ENCODE data around the gene ADAMTSL2.

The ADAMTSL2 gene

DNA sequence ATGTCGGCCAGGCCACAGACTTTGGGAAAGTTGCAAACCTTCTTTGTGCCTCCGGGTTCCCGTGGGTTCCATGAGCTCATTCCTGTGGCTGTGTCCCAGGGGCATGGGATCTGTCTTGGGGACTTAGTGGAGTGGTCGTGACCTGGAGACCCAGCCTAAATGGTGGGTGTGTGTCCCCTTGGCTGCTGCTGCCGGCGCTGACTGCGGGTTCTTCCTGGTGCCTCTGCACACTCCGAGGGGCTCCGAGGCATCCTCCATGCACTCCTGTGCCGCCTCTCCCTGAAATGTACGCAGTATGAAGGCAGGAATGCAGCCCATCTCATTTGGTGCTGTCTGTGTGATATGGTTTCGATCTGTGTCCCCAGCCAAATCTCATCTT lies 34.6 kb upstream of the ADAMTSL2 start:
- no peak for DNase-seq (ENCODE audit: low read depth in 3 of 3, low spot score in 1 of 3)

DNA sequence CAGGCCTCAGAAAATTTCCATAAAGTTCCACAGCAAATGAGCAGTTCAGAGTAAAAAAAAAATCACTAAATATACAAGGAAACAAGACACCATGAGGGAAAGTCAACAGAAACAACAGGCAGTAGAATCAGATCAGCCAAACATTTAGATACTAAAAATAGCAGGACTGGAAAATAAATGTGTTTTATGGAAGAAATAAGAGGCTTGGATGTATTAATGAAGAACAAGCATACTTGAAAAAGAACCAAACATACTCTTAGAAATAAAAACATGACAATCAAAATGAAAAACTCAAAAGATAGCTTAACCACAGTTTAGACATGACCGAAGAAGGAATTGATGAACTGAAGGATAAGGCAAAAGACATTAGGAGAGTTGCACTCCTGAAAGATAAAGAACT lies 32.4 kb upstream of the ADAMTSL2 start:
- no peak for DNase-seq (ENCODE audit: low read depth in 3 of 3, low spot score in 1 of 3)

DNA sequence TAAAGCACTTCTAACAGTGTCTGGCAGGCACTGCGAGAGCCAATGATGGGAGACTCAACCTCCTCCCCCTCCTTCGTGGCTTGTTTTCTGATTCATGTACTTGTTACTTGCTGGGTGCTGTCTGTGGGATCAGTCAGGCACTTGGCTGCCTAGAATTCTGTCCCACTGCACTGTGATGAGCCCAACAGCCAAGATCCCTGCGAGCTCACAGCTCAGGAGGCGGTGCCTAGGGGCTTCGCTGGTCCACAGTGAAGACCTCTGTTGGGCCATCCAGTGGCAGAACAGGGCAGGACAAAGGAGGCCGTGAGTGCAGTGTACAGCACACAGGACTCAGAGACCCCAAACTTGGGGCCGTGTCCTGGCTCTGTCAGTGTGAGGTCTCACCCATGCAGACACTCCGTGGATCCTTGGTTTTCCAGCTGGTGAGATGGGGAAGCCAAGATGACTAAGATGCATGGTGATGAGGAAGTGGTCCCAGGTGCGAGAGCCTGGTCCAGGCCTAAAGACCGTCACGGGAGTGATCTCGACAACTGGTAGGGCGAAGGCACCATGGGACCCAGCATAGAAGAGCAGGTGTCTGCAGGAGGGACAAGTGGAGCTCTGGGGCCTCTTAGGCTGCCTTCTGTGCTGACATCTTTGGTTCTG lies 29.2 kb upstream of the ADAMTSL2 start:
- DNase-seq (ENCODE audit: low read depth in 3 of 3, low spot score in 1 of 3) = no peak

DNA sequence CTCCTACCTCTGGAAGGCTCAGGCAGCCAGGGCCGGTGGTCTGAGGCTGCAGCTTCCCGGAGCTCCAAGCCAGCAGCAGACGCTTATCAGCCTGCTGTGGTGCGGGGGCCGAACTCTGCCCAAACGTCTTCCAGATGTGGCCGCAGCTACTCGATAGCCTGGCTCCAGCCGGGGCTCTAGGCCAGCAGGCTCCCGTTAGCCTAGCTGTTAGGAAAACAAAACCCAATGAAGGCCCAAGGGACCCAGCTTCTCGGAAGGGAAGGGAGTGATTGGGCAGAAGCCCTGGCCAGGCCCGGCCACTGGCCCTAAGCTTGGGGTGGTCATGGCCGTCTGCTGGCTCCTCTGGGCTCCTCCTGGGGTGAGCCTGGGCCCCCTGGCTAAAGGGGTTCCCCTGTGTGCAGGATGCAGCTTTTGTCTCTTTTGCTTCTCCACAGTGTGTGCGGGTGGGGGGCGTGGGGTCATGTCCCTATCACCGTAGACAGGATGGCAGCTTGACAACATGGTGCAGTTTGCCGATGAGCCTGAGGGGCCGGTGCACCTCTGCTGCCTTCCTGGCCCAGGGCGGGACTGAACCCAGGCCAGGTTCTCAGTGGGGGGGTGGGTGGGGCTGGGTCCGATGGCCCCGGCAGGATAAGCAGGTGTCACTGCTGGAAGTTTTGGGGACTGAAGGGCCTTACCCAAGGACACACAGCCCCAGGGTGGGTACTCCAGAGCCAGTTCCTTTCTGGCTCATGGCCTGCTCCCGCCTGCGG lies 28.4 kb upstream of the ADAMTSL2 start:
- no peak for DNase-seq (ENCODE audit: low read depth in 3 of 3, low spot score in 1 of 3)

DNA sequence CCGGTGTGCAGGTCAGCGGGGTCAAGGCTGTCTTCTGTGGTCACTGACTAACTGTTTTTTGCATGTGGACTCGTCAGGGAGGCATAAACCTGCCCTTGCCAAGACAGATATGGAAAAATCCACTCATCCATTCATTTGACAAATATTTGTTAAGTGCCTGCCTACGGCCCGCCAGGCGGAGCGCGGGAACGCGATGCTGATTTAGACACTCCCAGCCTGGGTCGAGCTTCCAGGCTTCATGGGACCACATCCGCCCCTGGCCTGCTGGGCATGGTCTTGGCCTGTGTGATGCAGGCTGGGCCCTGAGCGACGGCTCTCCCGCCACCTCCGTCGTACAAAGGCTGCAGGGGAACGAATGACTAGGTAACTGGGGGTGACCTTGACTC lies 27.9 kb upstream of the ADAMTSL2 start:
- no peak for DNase-seq (ENCODE audit: low read depth in 3 of 3, low spot score in 1 of 3)

DNA sequence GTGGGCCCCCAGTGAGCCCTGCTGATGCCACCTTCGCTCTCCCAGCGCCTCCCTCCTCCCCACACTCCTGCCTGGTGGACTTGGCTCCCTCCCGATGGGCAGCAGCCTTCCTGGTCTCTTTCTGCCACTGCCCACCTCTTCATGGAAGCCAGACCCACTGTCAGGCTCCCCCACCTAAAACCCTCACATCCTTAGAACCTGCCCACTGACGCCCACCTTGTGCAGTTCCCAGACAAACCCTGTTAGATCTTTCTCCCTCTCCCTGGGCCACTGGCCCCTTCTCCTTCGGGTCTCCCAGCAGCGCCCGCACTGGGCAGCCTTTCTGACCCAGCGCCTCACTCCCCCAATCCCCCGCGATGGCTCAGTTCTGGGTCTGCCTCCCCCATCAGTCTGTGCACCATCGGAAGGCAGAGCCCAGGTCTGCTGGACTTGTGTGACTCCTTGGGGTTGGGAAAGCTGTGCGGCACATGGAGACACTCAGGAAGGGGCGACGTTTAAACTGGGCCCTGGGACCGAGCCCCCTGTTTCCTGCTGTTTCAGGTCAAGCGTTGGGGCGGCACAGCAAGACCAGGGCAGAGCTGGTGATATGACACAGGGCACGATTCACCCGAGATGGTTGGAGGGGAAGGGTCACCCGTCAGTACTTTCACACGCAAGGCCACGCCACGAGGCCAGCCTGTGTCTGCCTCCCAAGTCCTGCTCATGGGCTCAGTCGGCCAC lies 27.1 kb upstream of the ADAMTSL2 start:
- DNase-seq (ENCODE audit: low read depth in 3 of 3, low spot score in 1 of 3) = no peak

DNA sequence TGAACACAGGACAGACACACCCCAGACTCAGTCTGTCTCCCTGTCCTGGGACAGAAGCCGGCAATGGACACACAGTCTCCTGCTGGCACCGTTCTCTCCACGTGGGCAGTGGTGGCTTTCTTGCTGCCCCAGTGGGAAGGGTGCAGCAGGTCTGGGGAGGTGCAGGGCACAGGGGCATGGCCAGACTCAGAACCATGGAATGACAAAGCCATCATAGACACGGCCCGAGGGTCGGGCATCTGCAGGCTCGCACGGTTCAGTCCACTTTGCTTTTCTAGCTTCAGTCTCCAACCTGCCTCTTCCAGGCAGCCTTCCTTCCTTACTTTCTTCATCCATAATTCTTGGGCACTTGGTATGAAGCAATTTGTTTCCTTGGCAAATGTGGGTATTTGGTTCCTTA lies 26.5 kb upstream of the ADAMTSL2 start:
- DNase-seq (ENCODE audit: low read depth in 3 of 3, low spot score in 1 of 3) = no peak

DNA sequence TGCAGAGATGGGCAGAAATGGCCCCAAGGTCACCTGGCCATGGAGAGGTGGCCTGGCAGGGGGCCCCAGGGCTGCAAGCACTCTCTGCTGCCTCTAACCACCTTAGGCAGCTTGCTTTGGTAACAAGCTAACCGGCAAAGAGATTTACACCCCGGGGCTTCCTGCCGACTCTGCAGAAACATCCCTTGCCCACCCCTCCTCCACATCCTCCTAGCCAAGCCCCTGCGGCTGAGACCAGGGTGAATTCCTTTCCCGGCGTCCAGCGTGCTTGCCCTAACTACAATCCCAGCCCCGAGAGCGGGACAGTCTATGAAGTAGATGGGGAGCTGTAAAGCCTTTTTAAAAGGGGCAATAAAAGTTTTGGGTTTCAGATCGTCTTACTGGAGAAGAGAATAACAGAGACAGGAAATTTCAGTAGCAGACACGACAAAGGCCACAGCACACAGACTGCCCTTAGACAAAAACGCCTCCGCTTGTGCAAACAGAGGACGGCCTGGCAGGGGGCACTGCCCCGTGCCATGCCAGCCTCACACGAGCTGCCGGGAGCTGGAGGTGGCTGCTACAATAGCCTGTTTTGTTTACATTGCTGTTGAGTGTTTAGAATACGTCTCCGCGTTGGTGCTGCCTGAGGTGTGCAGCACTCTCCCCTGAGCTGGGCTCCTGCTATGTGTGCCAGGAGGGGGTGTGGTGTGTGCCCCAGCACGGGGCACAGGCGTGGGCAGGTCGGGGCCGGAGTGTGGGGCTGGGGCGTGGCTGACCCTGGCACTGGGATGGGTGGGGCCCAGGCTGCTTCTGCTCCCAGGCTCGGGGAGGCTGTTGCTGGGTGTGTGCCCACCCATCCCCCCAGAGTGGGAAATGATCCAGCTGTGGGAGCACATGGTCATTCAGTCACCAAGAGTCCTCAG lies 25.1 kb upstream of the ADAMTSL2 start:
- no peak for DNase-seq (ENCODE audit: low read depth in 3 of 3, low spot score in 1 of 3)

DNA sequence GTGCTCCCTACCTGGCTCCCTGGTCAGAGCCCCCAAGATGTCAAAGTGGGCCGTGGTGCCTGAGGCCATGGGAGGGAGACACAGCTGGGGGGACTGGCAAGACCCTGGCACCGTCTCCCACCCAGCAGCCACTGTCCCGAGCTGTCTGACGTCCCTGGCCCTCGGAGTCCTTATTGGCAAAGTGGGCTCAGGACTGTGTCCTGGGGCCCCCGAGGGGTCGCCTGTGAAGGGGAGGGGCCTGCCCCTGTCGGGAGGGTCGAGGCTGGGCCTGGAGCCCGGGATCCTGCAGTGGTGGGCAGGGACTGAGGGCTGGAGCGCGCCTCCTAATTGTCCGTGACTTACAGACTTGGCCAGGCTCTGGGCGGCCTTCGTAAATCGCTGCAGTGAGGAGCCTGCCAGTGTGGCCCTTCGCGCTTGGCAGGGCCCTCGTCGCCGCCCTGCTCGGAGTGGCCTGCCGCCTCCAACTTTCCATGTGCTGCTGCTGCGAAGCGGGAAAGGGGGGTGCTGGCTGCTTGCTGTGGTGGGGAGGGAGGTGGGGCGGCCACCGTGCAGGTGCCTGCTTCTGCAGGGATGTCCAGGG lies 23.5 kb upstream of the ADAMTSL2 start:
- no peak for DNase-seq (ENCODE audit: low read depth in 3 of 3, low spot score in 1 of 3)

DNA sequence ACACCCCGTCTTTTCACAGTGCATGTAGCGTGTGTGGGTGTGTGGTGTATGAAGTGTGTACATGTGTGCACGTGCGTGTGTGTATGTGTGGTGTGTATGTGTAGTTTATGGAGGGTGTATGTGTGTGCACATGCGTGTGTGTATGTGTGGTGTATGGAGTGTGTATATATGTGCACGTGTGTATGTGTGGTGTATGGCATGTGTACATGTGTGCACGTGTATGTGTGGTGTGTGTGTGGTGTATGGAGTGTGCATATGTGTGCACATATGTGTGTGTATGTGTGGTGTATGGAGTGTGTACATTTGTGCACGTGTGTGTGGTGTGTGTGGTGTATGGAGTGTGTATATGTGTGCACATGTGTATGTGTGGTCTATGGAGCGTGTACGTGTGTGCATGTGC lies 22.9 kb upstream of the ADAMTSL2 start:
- DNase-seq (ENCODE audit: low read depth in 3 of 3, low spot score in 1 of 3) = no peak

DNA sequence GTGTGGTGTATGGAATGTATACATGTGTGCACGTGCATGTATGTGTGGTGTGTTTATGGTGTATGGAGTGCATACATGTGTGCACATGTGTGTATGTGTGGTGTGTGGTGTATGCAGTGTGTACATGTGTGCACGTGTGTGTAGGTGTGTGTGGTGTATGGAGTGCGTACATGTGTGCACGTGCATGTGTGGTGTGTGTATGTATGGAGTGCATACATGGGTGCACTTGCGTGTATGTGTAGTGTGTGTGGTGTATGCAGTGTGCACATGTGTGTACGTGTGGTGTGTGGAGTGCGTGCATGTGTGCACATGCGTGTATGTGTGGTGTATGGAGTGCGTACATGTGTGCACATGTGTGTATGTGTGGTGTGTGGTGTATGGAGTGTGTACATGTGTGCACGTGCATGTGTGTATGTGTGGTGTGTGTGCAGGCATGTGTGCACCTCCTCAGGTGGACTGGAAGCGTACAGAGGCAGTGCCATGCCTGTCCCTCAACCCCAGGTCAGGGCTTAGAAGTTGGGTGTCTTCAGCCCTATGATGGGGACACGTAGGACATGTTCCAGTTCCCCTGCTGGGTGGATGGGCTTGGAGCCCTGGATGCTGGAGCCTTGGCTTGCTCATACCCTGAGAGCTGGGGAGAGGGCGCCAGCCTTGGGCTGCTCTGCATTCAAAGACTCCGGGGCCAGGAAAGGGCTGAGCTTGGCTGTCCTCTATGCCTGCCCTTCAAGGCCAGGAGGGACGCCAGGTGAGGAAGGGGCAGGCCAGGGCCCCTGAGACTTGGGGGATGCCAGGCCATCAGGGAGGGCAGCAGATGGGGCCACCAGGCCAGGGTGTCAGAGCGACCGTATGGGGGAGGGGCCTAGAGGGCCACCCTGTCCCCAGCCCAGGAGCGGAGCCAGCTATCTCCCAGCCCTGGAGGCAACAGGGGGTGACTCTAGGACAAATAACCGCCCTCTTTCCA lies 22.0 kb upstream of the ADAMTSL2 start:
- no peak for DNase-seq (ENCODE audit: low read depth in 3 of 3, low spot score in 1 of 3)

DNA sequence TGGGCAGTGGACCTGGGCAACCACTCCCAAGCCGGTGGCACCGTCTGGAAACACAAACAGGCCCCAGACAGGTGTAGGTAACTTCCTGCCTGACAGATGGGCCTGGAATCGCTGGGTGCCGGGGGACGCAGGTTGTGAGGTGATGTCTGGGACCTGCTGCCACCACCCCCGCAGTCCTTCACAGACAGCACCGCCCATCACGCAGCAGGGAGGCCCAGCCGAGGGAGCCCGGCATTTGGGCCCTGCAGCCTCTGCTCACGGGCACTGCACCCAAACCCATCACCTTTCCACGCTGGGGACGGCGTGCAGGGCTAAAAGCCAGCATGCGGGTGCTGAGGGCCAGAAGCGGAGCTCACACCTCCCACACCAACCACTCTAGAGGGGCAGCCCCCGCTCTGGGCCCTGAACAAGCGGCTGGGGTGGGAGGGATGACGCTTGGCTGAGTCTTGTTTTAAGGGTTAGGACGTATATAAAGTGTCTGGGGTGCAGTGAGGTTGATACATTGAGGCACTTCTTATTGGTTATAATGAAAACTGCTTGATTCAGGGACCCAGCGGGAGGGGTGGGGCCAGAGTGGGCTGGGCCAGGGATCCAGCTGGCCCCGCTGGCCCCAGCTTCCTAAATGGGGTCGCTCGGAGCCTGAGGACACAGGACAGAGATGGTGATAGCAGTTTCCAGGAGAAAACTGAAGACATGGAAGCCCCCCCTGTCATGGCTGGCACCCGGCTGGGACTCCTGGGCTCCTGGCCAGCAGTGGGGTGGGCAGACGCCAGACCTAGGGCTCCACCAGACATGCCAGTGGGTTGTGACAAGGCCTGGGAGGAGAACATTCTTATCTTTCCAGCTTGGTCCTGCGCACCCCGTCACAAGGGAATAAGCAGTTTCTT lies 21.0 kb upstream of the ADAMTSL2 start:
- no peak for DNase-seq (ENCODE audit: low read depth in 3 of 3, low spot score in 1 of 3)

DNA sequence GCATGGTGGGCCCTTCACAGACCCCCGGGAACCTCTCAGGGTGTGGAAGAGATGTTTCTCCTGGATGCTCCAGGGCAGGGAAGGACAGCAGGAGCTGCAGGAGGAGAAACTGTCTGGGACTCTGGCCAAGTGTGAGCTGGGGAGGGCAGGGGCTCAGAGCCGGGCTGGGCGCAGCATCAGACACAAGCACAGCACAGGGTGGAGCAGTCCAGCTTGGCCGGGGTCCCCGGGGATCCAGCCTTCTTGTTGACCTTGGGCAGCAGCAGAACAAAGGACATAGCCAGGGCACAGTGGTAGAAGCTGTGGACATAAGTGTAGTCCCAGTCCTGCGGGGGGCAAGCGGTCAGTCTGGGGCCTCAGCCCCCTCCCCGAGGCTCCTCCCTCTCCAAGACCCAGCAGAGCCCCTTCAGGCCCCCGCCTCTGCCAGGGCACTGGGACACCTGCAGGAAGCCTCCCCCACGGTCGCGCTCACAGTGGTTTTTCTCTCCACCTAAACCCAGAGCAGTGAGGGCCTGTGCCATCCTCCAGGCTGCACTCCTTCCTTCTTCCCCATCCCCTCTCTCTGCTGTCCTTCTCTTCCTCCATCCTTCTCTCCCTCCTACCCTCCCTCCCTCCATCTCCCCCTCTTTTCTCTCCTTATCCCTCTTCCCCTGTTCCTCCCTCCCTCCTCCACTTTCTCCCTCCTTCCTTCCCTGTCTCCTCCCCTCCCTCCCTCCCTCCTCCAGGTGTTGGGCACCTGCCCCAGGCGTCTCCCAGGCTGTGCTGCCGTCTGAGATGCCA lies 19.9 kb upstream of the ADAMTSL2 start:
- DNase-seq (ENCODE audit: low read depth in 3 of 3, low spot score in 1 of 3) = no peak

DNA sequence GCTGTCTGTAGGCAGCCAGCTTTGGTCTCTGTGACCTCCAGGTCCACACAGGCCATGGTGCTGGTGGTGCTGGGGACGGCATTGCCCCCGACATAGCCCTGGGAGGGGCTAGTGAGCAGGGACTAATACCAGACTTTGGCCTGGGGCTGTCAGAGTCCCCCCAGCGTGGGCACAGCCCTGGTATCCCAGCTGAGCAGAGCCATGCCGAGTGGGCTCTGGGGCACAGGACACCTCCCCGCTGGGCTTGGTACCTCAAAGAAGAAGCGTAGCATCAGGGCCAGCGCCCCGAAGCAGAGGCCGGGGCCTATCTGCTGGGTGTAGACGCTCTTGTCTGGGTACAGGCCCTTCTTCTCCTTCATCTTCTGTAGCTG lies 19.3 kb upstream of the ADAMTSL2 start:
- DNase-seq (ENCODE audit: low read depth in 3 of 3, low spot score in 1 of 3) = no peak

DNA sequence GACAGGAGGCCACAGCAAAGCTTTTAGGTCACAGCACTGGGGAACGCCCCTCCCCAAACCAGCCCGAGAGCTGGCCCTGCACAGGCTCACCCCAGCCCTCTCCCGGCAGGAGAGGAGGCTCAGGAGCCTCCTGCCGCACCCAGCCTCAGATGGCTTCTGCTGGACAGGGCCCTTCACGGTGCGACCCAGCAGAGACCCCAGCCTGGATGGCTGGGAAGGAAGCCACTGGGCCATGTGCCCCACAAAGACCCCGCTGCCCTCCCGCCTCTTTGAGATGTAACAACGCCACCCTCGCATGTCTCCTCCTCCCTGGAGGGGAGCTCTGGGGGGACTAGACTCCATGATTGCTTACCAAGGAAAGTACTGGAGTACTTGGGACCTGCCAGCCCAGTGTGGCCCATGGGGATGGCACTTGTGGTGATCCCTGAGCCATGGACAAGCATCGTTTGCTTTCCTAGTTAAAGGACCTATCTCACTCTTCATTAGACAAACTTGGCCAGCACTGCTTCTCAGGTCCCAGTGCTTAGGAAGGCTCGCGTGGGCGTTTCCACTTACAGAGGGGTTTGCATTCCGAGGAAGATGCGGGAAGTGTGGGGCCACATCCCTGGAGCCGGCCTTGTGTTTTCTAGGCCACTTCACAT lies 18.8 kb upstream of the ADAMTSL2 start:
- DNase-seq (ENCODE audit: low read depth in 3 of 3, low spot score in 1 of 3) = no peak

DNA sequence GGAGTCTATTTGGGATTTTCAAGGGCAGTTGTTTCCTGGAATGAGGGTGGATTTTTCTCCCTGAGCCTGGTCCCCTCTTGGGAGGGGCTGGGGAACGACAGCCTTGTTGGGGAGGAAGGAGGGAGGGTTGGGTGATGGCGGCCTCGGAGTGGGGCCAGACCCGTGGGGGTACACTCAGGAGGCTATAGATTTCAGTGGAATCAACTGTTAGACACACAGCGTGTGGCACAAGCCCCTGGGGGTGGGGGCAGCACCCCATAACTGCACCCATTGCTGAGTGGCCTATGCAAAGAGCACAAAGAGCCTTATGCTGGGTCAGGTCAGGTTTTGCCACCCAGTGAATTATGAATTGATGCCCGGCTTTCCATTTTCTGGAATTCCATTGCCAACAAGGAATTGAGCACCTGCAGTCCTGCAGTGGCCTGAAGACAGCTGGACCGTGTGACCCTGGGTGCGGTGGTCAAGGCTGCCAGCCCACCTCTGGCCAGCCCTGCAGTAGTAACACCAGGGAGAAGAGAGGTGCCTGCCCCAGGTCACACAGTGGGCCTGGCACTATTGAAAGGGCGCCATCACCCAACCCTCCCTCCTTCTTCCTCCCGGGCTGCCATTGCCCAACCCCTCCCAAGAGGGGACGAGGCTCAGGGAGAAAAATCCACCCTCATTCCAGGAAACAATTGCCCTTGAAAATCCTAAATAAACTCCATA lies 18.1 kb upstream of the ADAMTSL2 start:
- no peak for DNase-seq (ENCODE audit: low read depth in 3 of 3, low spot score in 1 of 3)

DNA sequence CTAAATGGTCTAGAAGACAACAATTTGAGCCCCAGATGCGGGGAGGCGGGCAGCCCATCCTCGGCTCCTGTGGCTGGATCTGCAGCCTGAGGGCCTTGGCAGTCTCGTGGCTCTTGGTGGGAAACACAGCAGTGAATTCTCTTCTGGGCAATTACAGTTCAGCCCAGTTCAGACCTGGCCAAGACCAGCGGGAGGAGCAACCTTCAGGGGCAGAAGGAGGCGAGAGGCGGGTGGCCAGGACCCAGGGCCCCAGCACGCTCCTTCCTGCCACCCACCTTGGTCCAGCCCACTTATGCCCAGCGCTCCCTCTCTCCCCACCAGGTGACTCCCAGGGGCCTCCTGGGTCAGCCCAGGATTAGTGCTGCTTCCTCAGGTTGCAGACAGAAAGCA lies 17.5 kb upstream of the ADAMTSL2 start:
- DNase-seq (ENCODE audit: low read depth in 3 of 3, low spot score in 1 of 3) = no peak
